Vagina (tissue), 2 donors: ENCODE results near the gene DLL1. TPM values are rescaled to one million over a fixed set of nuclear protein-coding genes. Genes with fewer than 3 reads are reported as not detected.

Source experiments
- DNase-seq, 2 donors: peaks; one replicate each; pipeline ENCODE4 v3.0.0-alpha.2; 2017; ENCODE audit errors: extremely low spot score in 2 of 2
- H3K27ac ChIP-seq: fragments of 200-600 bp; sonication (generic); one replicate; pipeline ENCODE4 v1.5.1; 2019
- H3K27me3 ChIP-seq: fragments of 200-600 bp; sonication (generic); one replicate; pipeline ENCODE4 v1.5.1; 2019
- H3K36me3 ChIP-seq, 2 donors: fragments of 200-600 bp; sonication (generic); one replicate each; pipeline ENCODE4 v1.5.1; 2017 to 2019
- H3K4me1 ChIP-seq: fragments of 200-600 bp; sonication (generic); one replicate; pipeline ENCODE4 v1.5.1; 2019
- H3K4me3 ChIP-seq, 2 donors: fragments of 200-600 bp; sonication (generic); 1 replicate in 1 of 2; 2 replicates in 1 of 2; pipeline ENCODE4 v1.5.1; 2016 to 2019
- H3K9me3 ChIP-seq: fragments of 200-600 bp; sonication (generic); one replicate; pipeline ENCODE4 v1.5.1; 2019
- POLR2A ChIP-seq, 2 donors: fragments of 450-650 bp; IDR thresholded peaks; one replicate each; pipeline ENCODE4 v1.6.1; 2017; ENCODE audit warnings: antibody characterized with exemption in 2 of 2, mild to moderate bottlenecking in 2 of 2, moderate library complexity in 2 of 2
- POLR2AphosphoS5 ChIP-seq, 2 donors: sonication (generic); formaldehyde crosslinking; IDR thresholded peaks; one replicate each; pipeline ENCODE4 v1.9.0; 2017; ENCODE audit warnings: antibody characterized with exemption in 2 of 2, mild to moderate bottlenecking in 2 of 2, low read depth in 1 of 2; ENCODE audit not compliant: insufficient read depth in 1 of 2
- intact Hi-C: fragments of 100-400 bp; cut with DNase I; formaldehyde crosslinking; loops from one replicate; pipeline ENCODE4 v1.15.1; 2023
- total RNA-seq: library from RNA; depleted of rRNA; stranded (reverse); fragments of >200 nt; gene quantifications from one replicate; pipeline ENCODE4 v1.2.3, GENCODE V29; 2016
- TF ChIP-seq, protein P1 (sequence below), 3 experiments: fragments of 450-650 bp in 2 of 3; fragments of 200-600 bp in 1 of 3; sonication (generic) in 1 of 3; IDR thresholded peaks; one replicate each; pipeline ENCODE4 v1.5.1; 2017 to 2019; ENCODE audit warnings: antibody characterized with exemption in 3 of 3, mild to moderate bottlenecking in 2 of 3, moderate library complexity in 2 of 3

Gene DLL1
- total RNA-seq, 1 donor from 2014 or later = 43.5 TPM

GRCh38 chr6:170292407-170293158 lies 1.7 kb upstream of the DLL1 start:
- Histone ChIP-seq H3K36me3 (no peaks in the 10 kb centered on the region), H3K27me3 (peaks cover 7% of the 10 kb centered on the region), H3K27ac (peak overlapping the region; percentile 81), H3K9me3 (no peaks in the 10 kb centered on the region), H3K4me1 (peaks cover 70% of the 10 kb centered on the region), H3K4me3 (peak overlapping the region; percentile 64 to 74)
- intact Hi-C loops = loop anchor here (10.0 kb wide), 1 partner anchor 458 kb away; no protein-coding TSS in a partner anchor
- TF ChIP-seq, protein P1, sequence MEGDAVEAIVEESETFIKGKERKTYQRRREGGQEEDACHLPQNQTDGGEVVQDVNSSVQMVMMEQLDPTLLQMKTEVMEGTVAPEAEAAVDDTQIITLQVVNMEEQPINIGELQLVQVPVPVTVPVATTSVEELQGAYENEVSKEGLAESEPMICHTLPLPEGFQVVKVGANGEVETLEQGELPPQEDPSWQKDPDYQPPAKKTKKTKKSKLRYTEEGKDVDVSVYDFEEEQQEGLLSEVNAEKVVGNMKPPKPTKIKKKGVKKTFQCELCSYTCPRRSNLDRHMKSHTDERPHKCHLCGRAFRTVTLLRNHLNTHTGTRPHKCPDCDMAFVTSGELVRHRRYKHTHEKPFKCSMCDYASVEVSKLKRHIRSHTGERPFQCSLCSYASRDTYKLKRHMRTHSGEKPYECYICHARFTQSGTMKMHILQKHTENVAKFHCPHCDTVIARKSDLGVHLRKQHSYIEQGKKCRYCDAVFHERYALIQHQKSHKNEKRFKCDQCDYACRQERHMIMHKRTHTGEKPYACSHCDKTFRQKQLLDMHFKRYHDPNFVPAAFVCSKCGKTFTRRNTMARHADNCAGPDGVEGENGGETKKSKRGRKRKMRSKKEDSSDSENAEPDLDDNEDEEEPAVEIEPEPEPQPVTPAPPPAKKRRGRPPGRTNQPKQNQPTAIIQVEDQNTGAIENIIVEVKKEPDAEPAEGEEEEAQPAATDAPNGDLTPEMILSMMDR (IDR thresholded peaks at IDR 0.05) = peak in 1 of 3 experiments; percentile 36
- no peak for TF ChIP-seq POLR2A (IDR thresholded peaks at IDR 0.05)
- TF ChIP-seq POLR2AphosphoS5 (IDR thresholded peaks at IDR 0.05; ENCODE audit: insufficient read depth in 1 of 2, low read depth in 1 of 2) = no peak
- peak in 1 of 2 donors; percentile 86 for DNase-seq

DNA sequence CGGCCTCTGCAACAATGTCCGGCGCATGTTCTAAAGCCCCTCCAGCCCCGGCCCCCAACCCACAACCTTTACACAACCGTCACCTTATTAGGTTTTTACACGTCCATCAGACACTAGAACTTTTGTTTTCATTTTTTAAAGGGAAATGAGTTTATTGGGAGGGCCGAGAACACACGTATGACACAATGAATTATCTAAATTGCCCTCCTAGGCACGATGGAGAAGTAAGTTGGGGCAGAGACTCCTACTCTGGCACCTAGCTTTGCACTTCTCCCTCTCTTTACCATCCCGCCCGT lies 1.2 kb upstream of the DLL1 start:
- Histone ChIP-seq H3K4me1 (peaks cover 71% of the 10 kb centered on the region), H3K9me3 (no peaks in the 10 kb centered on the region), H3K4me3 (peak overlapping the region; percentile 64 to 74), H3K36me3 (no peaks in the 10 kb centered on the region), H3K27me3 (peaks cover 5% of the 10 kb centered on the region), H3K27ac (peak overlapping the region; percentile 81)
- no peak for DNase-seq
- intact Hi-C loops = loop anchor here (10.0 kb wide), 1 partner anchor 457 kb away; no protein-coding TSS in a partner anchor
- TF ChIP-seq POLR2A (IDR thresholded peaks at IDR 0.05) = no peak
- no peak for TF ChIP-seq POLR2AphosphoS5 (IDR thresholded peaks at IDR 0.05; ENCODE audit: insufficient read depth in 1 of 2, low read depth in 1 of 2)
- TF ChIP-seq, protein P1 (IDR thresholded peaks at IDR 0.05) = no peak

DNA sequence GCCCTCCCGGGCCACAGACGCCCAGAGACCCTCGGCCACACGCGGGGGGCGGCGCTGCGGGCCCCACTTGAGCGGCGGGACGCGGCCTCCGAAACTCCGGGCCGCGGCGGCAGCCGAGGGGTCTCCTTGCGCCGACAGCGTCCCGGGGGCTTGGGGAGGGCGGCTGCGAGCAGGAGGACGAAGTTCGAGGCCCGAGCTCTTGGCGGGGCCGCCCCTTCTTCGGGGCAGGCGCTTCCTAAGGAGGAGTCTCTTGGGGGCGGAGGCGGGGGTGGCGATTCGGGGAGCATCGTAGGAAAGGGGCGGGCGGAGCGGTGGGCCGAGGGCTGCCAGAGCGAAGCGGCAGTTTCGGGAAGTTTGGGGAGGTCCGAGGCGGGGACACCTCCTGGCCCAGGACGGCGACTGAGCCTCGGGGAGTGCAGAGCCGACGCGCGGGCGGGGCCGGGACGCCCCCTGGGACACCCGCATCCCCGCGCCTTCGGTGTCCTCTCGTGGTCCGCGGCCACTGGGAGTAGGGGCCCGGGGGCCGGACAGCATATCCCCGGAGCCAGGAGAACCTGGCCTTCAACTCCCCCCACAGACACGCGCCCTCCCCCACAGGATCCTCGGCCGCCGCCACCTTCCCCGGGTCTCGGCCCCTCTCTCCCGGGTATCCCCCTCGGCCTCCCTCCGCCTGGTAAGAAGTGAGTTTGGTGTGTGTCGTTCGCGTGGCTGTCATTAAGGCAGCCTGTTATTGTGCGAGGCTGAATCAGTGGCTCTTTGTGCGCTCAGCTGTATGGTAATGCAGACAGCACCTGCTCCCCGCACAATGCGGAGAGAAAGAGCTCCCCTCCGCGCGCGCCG lies 613 bp upstream of the DLL1 start:
- Histone ChIP-seq H3K4me1 (peaks cover 71% of the 10 kb centered on the region), H3K36me3 (no peaks in the 10 kb centered on the region), H3K9me3 (no peaks in the 10 kb centered on the region), H3K27me3 (no peaks in the 10 kb centered on the region), H3K4me3 (peak overlapping the region; percentile 64 to 74), H3K27ac (peak overlapping the region; percentile 81)
- no peak for DNase-seq
- intact Hi-C loops = loop anchor here (10.0 kb wide), 1 partner anchor 457 kb away; no protein-coding TSS in a partner anchor
- peak in 1 of 2 donors; percentile 80 for TF ChIP-seq POLR2AphosphoS5 (IDR thresholded peaks at IDR 0.05; ENCODE audit: insufficient read depth in 1 of 2, low read depth in 1 of 2)
- TF ChIP-seq, protein P1 (IDR thresholded peaks at IDR 0.05) = no peak
- peak in 1 of 2 donors; percentile 46 for TF ChIP-seq POLR2A (IDR thresholded peaks at IDR 0.05)

DNA sequence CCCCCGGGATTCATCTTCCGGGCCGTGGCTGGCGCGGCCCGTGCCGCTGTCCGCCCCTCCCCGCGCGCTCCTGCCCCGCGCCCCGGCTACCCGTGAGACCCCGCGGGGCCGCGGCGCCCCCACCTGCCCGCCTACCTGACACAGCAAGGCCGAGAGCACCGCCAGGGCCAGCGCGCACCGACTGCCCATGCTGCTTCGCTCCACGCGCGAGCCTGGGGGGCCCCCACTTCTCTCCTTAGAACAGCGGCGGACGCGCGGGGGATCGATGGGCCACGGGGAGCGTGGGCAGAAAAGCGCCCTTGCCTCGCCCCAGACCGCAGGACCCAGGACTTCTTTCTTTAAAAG lies 955 bp downstream of the DLL1 start:
- intact Hi-C loops = loop anchor here (10.0 kb wide), 1 partner anchor 455 kb away; no protein-coding TSS in a partner anchor
- Histone ChIP-seq H3K27me3 (no peaks in the 10 kb centered on the region), H3K36me3 (peaks cover 0 to 4% of the 10 kb centered on the region in 2 donors), H3K9me3 (no peaks in the 10 kb centered on the region), H3K4me1 (peaks cover 63% of the 10 kb centered on the region), H3K4me3 (peak overlapping the region; percentile 64 to 74), H3K27ac (peak overlapping the region; percentile 81)
- DNase-seq = peak in 1 of 2 donors; percentile 65
- no peak for TF ChIP-seq POLR2A (IDR thresholded peaks at IDR 0.05)
- no peak for TF ChIP-seq POLR2AphosphoS5 (IDR thresholded peaks at IDR 0.05; ENCODE audit: insufficient read depth in 1 of 2, low read depth in 1 of 2)
- TF ChIP-seq, protein P1 (IDR thresholded peaks at IDR 0.05) = no peak
